Measurements from ENCODE around the gene ARHGAP26. TPM values are rescaled to one million over a fixed set of nuclear protein-coding genes. Genes with fewer than 3 reads are reported as not detected.

Gene ARHGAP26
- total RNA-seq, 4 donors from 2014 or later: 35.0 to 72.2 (median 44.0) TPM

GRCh38 chr5:143229426-143229895 is 459.3 kb downstream of the ARHGAP26 start:
- TF ChIP-seq, protein P1, sequence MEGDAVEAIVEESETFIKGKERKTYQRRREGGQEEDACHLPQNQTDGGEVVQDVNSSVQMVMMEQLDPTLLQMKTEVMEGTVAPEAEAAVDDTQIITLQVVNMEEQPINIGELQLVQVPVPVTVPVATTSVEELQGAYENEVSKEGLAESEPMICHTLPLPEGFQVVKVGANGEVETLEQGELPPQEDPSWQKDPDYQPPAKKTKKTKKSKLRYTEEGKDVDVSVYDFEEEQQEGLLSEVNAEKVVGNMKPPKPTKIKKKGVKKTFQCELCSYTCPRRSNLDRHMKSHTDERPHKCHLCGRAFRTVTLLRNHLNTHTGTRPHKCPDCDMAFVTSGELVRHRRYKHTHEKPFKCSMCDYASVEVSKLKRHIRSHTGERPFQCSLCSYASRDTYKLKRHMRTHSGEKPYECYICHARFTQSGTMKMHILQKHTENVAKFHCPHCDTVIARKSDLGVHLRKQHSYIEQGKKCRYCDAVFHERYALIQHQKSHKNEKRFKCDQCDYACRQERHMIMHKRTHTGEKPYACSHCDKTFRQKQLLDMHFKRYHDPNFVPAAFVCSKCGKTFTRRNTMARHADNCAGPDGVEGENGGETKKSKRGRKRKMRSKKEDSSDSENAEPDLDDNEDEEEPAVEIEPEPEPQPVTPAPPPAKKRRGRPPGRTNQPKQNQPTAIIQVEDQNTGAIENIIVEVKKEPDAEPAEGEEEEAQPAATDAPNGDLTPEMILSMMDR (IDR thresholded peaks at IDR 0.05; ENCODE audit: low read depth): no peak

GRCh38 chr5:143229896-143230675 is 459.9 kb downstream of the ARHGAP26 start:
- TF ChIP-seq, protein P1 (IDR thresholded peaks at IDR 0.05; ENCODE audit: low read depth): no peak

GRCh38 chr5:143230676-143230996 is 460.5 kb downstream of the ARHGAP26 start:
- TF ChIP-seq, protein P1 (IDR thresholded peaks at IDR 0.05; ENCODE audit: low read depth): no peak

DNA sequence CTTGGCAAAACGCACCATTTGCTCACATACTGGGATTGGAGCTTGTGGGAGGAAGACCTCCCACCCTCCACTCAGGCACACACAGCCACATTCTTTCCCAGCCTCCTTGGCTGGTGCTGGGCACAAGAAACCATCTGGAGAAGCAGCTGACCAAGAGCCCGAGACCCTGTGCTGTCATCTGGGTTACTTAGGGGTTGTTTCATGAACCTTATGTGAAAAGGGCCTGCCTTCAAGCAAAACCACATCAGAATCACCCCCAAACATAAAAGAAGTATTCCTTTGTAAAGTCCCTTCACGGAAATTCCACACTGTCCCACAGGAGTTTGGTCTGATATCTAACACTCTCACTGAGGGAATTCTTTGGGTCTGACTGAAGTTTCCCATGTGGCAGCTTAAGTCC is 461.2 kb downstream of the ARHGAP26 start:
- TF ChIP-seq, protein P1 (IDR thresholded peaks at IDR 0.05; ENCODE audit: low read depth): no peak

- TF ChIP-seq, protein P1 (IDR thresholded peaks at IDR 0.05; ENCODE audit: low read depth): no peak
Measured at GRCh38 chr5:143231973-143232812, 462.0 kb downstream of the ARHGAP26 start.

DNA sequence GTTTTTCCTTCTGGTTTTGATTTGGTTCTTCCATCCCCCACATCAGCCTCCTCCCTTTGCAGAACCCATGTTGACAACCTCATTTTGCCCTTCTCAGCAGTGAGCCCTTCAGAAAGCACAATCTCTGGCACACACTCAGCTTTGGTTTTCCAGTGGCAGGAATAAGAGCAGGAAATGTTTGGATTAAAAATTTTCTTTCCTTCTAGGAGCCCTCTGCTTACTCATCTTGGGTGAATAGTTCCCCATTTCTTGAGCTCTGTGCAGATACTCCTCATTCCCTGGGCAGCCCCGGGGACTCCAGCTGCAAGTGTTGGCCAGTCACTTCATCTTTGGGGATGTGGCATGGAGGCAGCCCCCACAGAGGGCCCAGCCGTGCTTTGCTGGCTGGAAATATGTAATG is 462.9 kb downstream of the ARHGAP26 start:
- TF ChIP-seq, protein P1 (IDR thresholded peaks at IDR 0.05; ENCODE audit: low read depth): no peak

- TF ChIP-seq, protein P1 (IDR thresholded peaks at IDR 0.05; ENCODE audit: low read depth): no peak
Measured at GRCh38 chr5:143234162-143234842, 464.1 kb downstream of the ARHGAP26 start.
